MM.1S (cell line): ENCODE measurements around the gene NDUFAF2.

ENCODE experiments used
- CTCF ChIP-seq: fragments of 300-600 bp; sonication (generic); IDR thresholded peaks from 2 replicates; pipeline ENCODE4 v1.5.1; 2016; ENCODE audit warnings: antibody characterized with exemption, low read length, mixed read lengths
- EZH2phosphoT487 ChIP-seq: fragments of 300-600 bp; sonication (generic); IDR thresholded peaks from 2 replicates; pipeline ENCODE4 v1.6.1; 2018; ENCODE audit warnings: antibody characterized with exemption, low read length

DNA sequence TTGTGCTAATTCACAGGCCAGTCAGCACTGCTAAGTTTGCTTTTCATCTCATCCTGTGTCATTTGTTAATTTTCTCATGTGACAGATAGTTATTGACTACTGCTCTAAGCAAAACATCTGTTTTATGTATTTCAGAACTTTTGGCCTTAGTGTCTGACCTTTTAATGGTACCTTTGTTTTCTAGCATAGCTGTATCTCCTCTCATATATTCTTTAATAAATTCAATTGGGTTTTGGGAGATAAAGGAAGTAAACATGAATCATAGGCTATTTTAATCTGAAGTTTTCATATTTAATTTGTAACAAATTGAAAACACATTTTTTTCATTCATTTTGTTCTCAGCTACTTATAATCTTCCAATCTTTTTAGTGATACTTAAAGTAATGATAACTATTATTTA, 13.1 kb downstream of the NDUFAF2 start:
- no peak for TF ChIP-seq CTCF
- TF ChIP-seq EZH2phosphoT487: no peak
